Esophagus squamous epithelium (tissue), 5 donors: ENCODE data around the gene MS4A7. TPM values are rescaled to one million over a fixed set of nuclear protein-coding genes. Genes with fewer than 3 reads are reported as not detected.

ENCODE experiments used
- DNase-seq: peaks from one replicate; lab custom pipeline; 2025; lab: John Stamatoyannopoulos, UW
- H3K27ac ChIP-seq, 4 donors: fragments of 200-600 bp; sonication (generic); one replicate each; pipeline ENCODE4 v1.5.1; 2016 to 2019; ENCODE audit warnings: mild to moderate bottlenecking in 1 of 4
- H3K27me3 ChIP-seq, 4 donors: fragments of 200-600 bp; sonication (generic); 1 replicate in 3 of 4; 2 replicates in 1 of 4; pipeline versions ENCODE4 v1.5.1 to v1.6.0; 2017 to 2021; ENCODE audit warnings: antibody characterized with exemption in 1 of 4
- H3K36me3 ChIP-seq, 3 donors: fragments of 200-600 bp; sonication (generic); one replicate each; pipeline ENCODE4 v1.5.1; 2016 to 2019
- H3K4me1 ChIP-seq, 3 donors: fragments of 200-600 bp; sonication (generic); one replicate each; pipeline ENCODE4 v1.5.1; 2017 to 2019
- H3K4me3 ChIP-seq, 4 donors: fragments of 200-600 bp; sonication (generic); 1 replicate in 3 of 4; 2 replicates in 1 of 4; pipeline ENCODE4 v1.5.1; 2016 to 2019; ENCODE audit warnings: mild to moderate bottlenecking in 2 of 4, moderate library complexity in 1 of 4
- H3K9me3 ChIP-seq, 3 donors: fragments of 200-600 bp; sonication (generic); one replicate each; pipeline ENCODE4 v1.5.1; 2016 to 2019
- POLR2A ChIP-seq, 4 donors: fragments of 450-650 bp; IDR thresholded peaks; one replicate each; pipeline ENCODE4 v1.6.1; 2017; ENCODE audit warnings: antibody characterized with exemption in 4 of 4, mild to moderate bottlenecking in 4 of 4, moderate library complexity in 3 of 4
- WGBS, 2 donors: methylation state at CpG; one replicate each; pipeline ENCODE4 v1.1.5; 2018; 5-methylcytosine and 5-hydroxymethylcytosine counted together
- intact Hi-C: fragments of 100-400 bp; cut with DNase I; formaldehyde crosslinking; loops from one replicate; pipeline ENCODE4 v1.15.0; 2022
- total RNA-seq, 4 donors: library from RNA; depleted of rRNA; stranded (reverse); fragments of >200 nt; gene quantifications; one replicate each; pipeline ENCODE4 v1.1.0, GENCODE V29; 2016
- TF ChIP-seq, protein P1 (sequence below), 6 experiments: fragments of 450-650 bp in 4 of 6; fragments of 200-600 bp in 2 of 6; sonication (generic) in 2 of 6; IDR thresholded peaks; one replicate each; pipeline ENCODE4 v1.5.1; 2016 to 2019; ENCODE audit warnings: antibody characterized with exemption in 6 of 6, mild to moderate bottlenecking in 4 of 6, moderate library complexity in 4 of 6
- donor health status: DM: yes; HTN: yes; CAD: no.

The MS4A7 gene
- total RNA-seq, 4 donors from 2014 or later = 3.8 to 23.5 (median 10.3) TPM

DNA sequence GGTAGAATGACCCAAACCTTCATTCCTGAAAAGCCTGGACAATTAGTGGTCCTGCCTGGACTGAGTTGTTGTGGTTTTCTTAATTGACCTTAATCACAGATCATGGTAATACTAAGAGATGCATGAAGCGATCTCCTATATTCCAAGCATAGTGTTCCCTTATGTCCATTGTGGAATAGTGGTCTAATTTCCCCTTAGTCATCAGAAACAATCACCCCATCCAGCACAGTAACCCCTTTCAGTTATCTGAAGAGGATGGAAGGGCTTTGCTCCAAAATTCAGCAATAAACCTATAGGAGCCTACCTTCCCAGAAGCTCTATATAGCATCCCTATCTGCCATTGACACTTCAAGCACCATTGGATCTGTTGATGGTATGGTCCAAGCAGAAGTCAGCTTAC, 44.3 kb downstream of the MS4A7 start:
- Histone ChIP-seq H3K36me3 (no peaks in the 10 kb centered on the region), H3K4me3 (no peak overlapping the region), H3K9me3 (no peaks in the 10 kb centered on the region), H3K4me1 (no peaks in the 10 kb centered on the region), H3K27me3 (no peaks in the 10 kb centered on the region), H3K27ac (no peak overlapping the region)
- WGBS, 2 donors = 63 to 100% methylated on average over 1 of the region's 1 CpG
- intact Hi-C loops = no loop called here
- TF ChIP-seq, protein P1, sequence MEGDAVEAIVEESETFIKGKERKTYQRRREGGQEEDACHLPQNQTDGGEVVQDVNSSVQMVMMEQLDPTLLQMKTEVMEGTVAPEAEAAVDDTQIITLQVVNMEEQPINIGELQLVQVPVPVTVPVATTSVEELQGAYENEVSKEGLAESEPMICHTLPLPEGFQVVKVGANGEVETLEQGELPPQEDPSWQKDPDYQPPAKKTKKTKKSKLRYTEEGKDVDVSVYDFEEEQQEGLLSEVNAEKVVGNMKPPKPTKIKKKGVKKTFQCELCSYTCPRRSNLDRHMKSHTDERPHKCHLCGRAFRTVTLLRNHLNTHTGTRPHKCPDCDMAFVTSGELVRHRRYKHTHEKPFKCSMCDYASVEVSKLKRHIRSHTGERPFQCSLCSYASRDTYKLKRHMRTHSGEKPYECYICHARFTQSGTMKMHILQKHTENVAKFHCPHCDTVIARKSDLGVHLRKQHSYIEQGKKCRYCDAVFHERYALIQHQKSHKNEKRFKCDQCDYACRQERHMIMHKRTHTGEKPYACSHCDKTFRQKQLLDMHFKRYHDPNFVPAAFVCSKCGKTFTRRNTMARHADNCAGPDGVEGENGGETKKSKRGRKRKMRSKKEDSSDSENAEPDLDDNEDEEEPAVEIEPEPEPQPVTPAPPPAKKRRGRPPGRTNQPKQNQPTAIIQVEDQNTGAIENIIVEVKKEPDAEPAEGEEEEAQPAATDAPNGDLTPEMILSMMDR (IDR thresholded peaks at IDR 0.05) = no peak
- no peak for TF ChIP-seq POLR2A (IDR thresholded peaks at IDR 0.05)
- DNase-seq = no peak

DNA sequence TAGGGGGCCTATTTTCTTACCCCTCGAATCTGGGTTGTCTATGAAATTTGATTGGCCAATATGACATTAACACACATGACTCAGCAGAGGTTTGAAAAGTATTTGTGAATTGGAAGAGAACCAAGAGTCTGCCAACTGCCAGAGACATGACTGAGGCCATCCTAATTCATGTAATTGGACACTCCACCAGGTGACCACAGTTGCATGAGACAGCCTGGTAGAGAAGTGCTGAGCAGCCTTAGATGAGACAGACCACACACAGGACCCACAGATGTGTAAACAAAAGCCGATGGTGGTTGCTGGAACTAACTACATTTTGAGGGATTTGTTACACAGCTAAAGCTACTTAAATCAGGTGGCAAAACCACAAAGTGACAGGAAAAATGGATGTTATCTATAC, 50.2 kb downstream of the MS4A7 start:
- Histone ChIP-seq H3K4me1 (no peaks in the 10 kb centered on the region), H3K9me3 (no peaks in the 10 kb centered on the region), H3K36me3 (no peaks in the 10 kb centered on the region), H3K27ac (no peak overlapping the region), H3K27me3 (no peaks in the 10 kb centered on the region), H3K4me3 (no peak overlapping the region)
- whole genome bisulfite sequencing, 2 donors = 37 to 38% methylated on average over 2 of the region's 2 CpGs
- DNase-seq = no peak
- TF ChIP-seq, protein P1 (IDR thresholded peaks at IDR 0.05) = no peak
- no peak for TF ChIP-seq POLR2A (IDR thresholded peaks at IDR 0.05)
- intact Hi-C loops = no loop called here

DNA sequence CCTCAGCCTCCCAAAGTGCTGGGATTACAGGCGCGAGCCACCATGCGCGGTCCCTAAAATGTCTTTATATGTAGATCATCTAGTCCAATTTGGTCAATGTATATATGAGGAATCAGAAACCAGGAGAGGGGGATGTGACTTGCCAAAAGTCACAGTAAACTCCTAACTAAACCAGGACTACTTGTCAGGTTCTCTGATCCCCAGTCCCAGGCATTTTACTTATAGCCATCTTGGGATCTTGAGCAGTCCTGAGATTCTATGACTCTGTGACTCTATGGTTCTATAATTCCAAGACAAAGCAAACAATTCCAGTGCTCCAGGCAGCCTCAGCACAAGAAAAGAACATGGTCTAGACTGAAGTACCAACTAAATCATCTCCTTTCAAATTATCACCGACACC, 50.9 kb downstream of the MS4A7 start, which contains the start of gene MS4A5:
TSS of gene MS4A5 (plus strand) at position 301 of the 400 bp plus-strand sequence. CDS start 103 bp downstream, outside the sequence.
- intact Hi-C loops = no loop called here
- Histone ChIP-seq H3K9me3 (no peaks in the 10 kb centered on the region), H3K27me3 (no peaks in the 10 kb centered on the region), H3K27ac (no peak within 1 kb of the TSS), H3K4me1 (no peaks in the 10 kb centered on the region), H3K36me3 (no peaks in the 10 kb centered on the region), H3K4me3 (no peak within 1 kb of the TSS)
- 90 to 100% methylated on average over 4 to 5 of the region's 5 CpGs for WGBS, 2 donors
- DNase-seq = no peak
- TF ChIP-seq POLR2A (IDR thresholded peaks at IDR 0.05) = no peak
- TF ChIP-seq, protein P1 (IDR thresholded peaks at IDR 0.05) = no peak

DNA sequence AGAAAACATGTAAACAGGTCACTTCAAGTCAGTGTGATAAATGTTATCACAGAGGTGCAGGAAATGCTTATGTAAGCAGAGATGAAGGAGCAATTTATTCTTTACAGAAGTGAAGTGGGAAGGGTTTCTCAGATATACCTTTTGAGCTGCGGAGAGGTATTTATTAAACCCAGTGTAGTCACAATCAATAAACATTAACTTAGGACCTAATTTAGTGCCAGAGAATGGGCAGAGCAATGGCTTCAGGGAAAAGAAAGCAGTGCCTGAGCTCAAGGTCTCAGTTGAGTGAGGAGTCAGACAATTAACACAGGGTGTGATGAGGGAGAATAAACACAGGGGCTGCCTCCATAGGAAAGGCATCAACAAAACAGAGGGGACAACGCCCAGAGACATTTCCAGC, 52.9 kb downstream of the MS4A7 start:
- Histone ChIP-seq H3K4me3 (no peak overlapping the region), H3K4me1 (no peaks in the 10 kb centered on the region), H3K9me3 (no peaks in the 10 kb centered on the region), H3K27me3 (no peaks in the 10 kb centered on the region), H3K27ac (no peak overlapping the region), H3K36me3 (no peaks in the 10 kb centered on the region)
- no peak for DNase-seq
- 61 to 71% methylated on average over 2 of the region's 2 CpGs for WGBS, 2 donors
- intact Hi-C loops = no loop called here
- TF ChIP-seq POLR2A (IDR thresholded peaks at IDR 0.05) = no peak
- TF ChIP-seq, protein P1 (IDR thresholded peaks at IDR 0.05) = no peak

DNA sequence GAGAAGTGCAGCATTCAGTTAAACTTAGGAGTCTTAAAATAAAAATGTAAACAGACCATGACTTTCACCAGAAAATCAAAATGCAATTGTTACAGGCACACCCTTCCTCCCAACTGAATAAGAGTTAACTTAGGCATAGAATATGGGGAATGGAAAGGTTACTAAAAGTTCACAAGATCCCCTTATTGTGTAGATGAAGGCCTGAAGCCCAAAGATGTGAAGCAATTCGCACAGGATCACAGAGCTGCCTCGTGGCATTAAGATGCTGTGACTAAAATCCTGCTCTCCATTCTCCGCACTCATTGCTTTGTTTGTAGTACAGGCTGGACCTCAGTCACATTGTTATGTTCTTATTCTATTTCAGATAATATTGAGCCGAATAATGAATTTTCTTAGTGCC, 55.1 kb downstream of the MS4A7 start:
- H3K4me1 ChIP-seq = no peaks in the 10 kb centered on the region
- DNase-seq = no peak
- intact Hi-C loops = no loop called here
- no peaks in the 10 kb centered on the region for H3K27me3 ChIP-seq
- H3K4me3 ChIP-seq = no peak overlapping the region
- TF ChIP-seq, protein P1 (IDR thresholded peaks at IDR 0.05) = no peak
- no peak for TF ChIP-seq POLR2A (IDR thresholded peaks at IDR 0.05)
- H3K27ac ChIP-seq = no peak overlapping the region
- H3K36me3 ChIP-seq = no peaks in the 10 kb centered on the region
- WGBS, 2 donors = 55 to 56% methylated on average over 4 of the region's 4 CpGs
- no peaks in the 10 kb centered on the region for H3K9me3 ChIP-seq

Other genes with a start within 250 kb of the MS4A7 start
- 10 to 100 TPM in 2 of 4 donors, 1 to 10 TPM in 2; 2.7 to 87.7 (median 23.7) TPM for gene MS4A6A, start 195.4 kb upstream of the MS4A7 start, total RNA-seq
- gene MS4A4E, start 135.4 kb upstream of the MS4A7 start, total RNA-seq = 1 to 10 TPM in 1 of 4 donors, under 1 TPM in 2, not detected in 1; 0.32 to 4.2 (median 0.88) TPM
- gene MS4A4A, start 97.9 kb upstream of the MS4A7 start, total RNA-seq = 10 to 100 TPM in 2 of 4 donors, 1 to 10 TPM in 1, under 1 TPM in 1; 0.42 to 32.0 (median 8.3) TPM
- not detected for gene MS4A6E, start 51.3 kb upstream of the MS4A7 start, total RNA-seq
- gene MS4A14, start 17.9 kb downstream of the MS4A7 start, total RNA-seq = under 1 TPM; 0.15 to 0.95 (median 0.42) TPM
- not detected for gene MS4A5, start 51.0 kb downstream of the MS4A7 start, total RNA-seq
- gene MS4A1, start 77.3 kb downstream of the MS4A7 start, total RNA-seq = 1 to 10 TPM in 1 of 4 donors, under 1 TPM in 1, not detected in 2; 0.38 to 1.2 TPM
- not detected for gene MS4A12, start 114.2 kb downstream of the MS4A7 start, total RNA-seq
- not detected for gene MS4A13, start 136.9 kb downstream of the MS4A7 start, total RNA-seq